ENCODE results near the gene PARVB.

The PARVB gene

GRCh38 chr22:44089717-44090570 lies 65.8 kb downstream of the PARVB start:
- DNase-seq (no peak), ATAC-seq (no peak)

- ATAC-seq (no peak), DNase-seq (no peak)
These were observed 66.4 kb downstream of the PARVB start for GRCh38 chr22:44090571-44090905.

- ATAC-seq (peak; percentile 91), DNase-seq (peak; percentile 42)
These were observed 67.1 kb downstream of the PARVB start for GRCh38 chr22:44091021-44091721.

- DNase-seq (no peak), ATAC-seq (no peak)
These were observed 67.6 kb downstream of the PARVB start for GRCh38 chr22:44091751-44092150.

- DNase-seq (no peak), ATAC-seq (no peak)
These were observed 68.6 kb downstream of the PARVB start for GRCh38 chr22:44092636-44093220.

GRCh38 chr22:44093791-44094190 lies 69.7 kb downstream of the PARVB start:
- ATAC-seq (no peak), DNase-seq (no peak)

GRCh38 chr22:44094751-44095302 lies 70.7 kb downstream of the PARVB start:
- ATAC-seq (no peak), DNase-seq (no peak)

GRCh38 chr22:44096736-44097135 lies 72.6 kb downstream of the PARVB start:
- DNase-seq (no peak), ATAC-seq (no peak)

GRCh38 chr22:44097263-44098020 lies 73.3 kb downstream of the PARVB start:
- ATAC-seq (no peak), DNase-seq (no peak)

- ATAC-seq (no peak), DNase-seq (no peak)
These were observed 74.1 kb downstream of the PARVB start for GRCh38 chr22:44098021-44098739.

GRCh38 chr22:44098966-44099530 lies 74.9 kb downstream of the PARVB start:
- ATAC-seq (no peak), DNase-seq (no peak)

- DNase-seq (no peak), ATAC-seq (no peak)
These were observed 75.6 kb downstream of the PARVB start for GRCh38 chr22:44099696-44100095.

GRCh38 chr22:44100411-44100810 lies 76.3 kb downstream of the PARVB start:
- DNase-seq (no peak), ATAC-seq (no peak)

- DNase-seq (no peak), ATAC-seq (no peak)
These were observed 78.0 kb downstream of the PARVB start for GRCh38 chr22:44102121-44102520.

GRCh38 chr22:44102856-44103255 lies 78.8 kb downstream of the PARVB start:
- no peak for DNase-seq
- no peak for ATAC-seq

- ATAC-seq (no peak), DNase-seq (no peak)
These were observed 79.8 kb downstream of the PARVB start for GRCh38 chr22:44103735-44104480.

- peak; percentile 43 for ATAC-seq
These were observed 83.2 kb downstream of the PARVB start for GRCh38 chr22:44107340-44107739.

GRCh38 chr22:44108076-44108475 lies 84.0 kb downstream of the PARVB start:
- ATAC-seq (no peak), DNase-seq (no peak)

More at GRCh38 chr22:44107340-44107739, 83.2 kb downstream of the PARVB start:
- no peak for DNase-seq

- ATAC-seq = no peak
These were observed 84.8 kb downstream of the PARVB start for GRCh38 chr22:44108806-44109385.

GRCh38 chr22:44109416-44109815 lies 85.3 kb downstream of the PARVB start:
- ATAC-seq = no peak
- no peak for DNase-seq

More at GRCh38 chr22:44108806-44109385, 84.8 kb downstream of the PARVB start:
- DNase-seq = no peak

Measured in stimulated activated naive CD8-positive, alpha-beta T cell treated with anti-CD3 and anti-CD28 coated beads, Interleukin-15, Interleukin-2, amounts not matched to agents 100 U/mL and 50 U/mL, for 24 hours (primary cell).